GM19452 (cell line): ENCODE data around the gene DCDC2C.

Experiments used
- ATAC-seq: cut with Tn5 transposase; IDR thresholded peaks from one replicate; pipeline ENCODE4 v1.9.1; 2021; ENCODE audit not compliant: unreplicated experiment

DCDC2C gene

GRCh38 chr2:3876221-3876620 is 172.8 kb downstream of the DCDC2C start:
- no peak for ATAC-seq

- no peak for ATAC-seq
Measured at GRCh38 chr2:3876685-3877084, 173.3 kb downstream of the DCDC2C start.

- ATAC-seq, result no peak
Measured at GRCh38 chr2:3885629-3886628, 182.6 kb downstream of the DCDC2C start.

- ATAC-seq, result no peak
Measured at GRCh38 chr2:3895021-3895420, 191.6 kb downstream of the DCDC2C start.
